NCI-H748 (cell line): Measurements from ENCODE around the gene LRRC63.
A peak's percentile ranks its signal among the peaks of the same experiment; 100 is the strongest.
"Not testable (repeated sequence)": the region's sequence is repeated elsewhere in the genome, so short reads cannot be mapped to it uniquely, and the experiment has no call there.

Source experiments
- DNase-seq: peaks from one replicate; lab custom pipeline; 2025; ENCODE audit not compliant: unreplicated experiment; lab: John Stamatoyannopoulos, UW

LRRC63 gene

GRCh38 chr13:46181377-46181839 is 30.3 kb upstream of the LRRC63 start:
- DNase-seq: no peak

GRCh38 chr13:46181840-46182490 is 29.8 kb upstream of the LRRC63 start, which contains the start of gene LCP1:
TSS of gene LCP1 (minus strand) at chr13:46182177. CDS start at chr13:46159662, 22,515 bp downstream.
- peak; percentile 18 for DNase-seq

- peak; percentile 30 for DNase-seq
Measured at GRCh38 chr13:46182491-46182877, 29.2 kb upstream of the LRRC63 start.

GRCh38 chr13:46183018-46183946 is 28.4 kb upstream of the LRRC63 start:
- DNase-seq: no peak

GRCh38 chr13:46184277-46184699 is 27.4 kb upstream of the LRRC63 start:
- DNase-seq: peak; percentile 50

- DNase-seq: no peak
Measured at GRCh38 chr13:46185634-46186033, 26.1 kb upstream of the LRRC63 start.

- DNase-seq: no peak
Measured at GRCh38 chr13:46192412-46192811, 19.3 kb upstream of the LRRC63 start.

- DNase-seq: no peak
Measured at GRCh38 chr13:46195016-46195415, 16.7 kb upstream of the LRRC63 start.

GRCh38 chr13:46197299-46198048 is 14.3 kb upstream of the LRRC63 start:
- DNase-seq: no peak

- DNase-seq: no peak
Measured at GRCh38 chr13:46198696-46199193, 13.0 kb upstream of the LRRC63 start.

- no peak for DNase-seq
Measured at GRCh38 chr13:46202188-46202795, 9.4 kb upstream of the LRRC63 start.

GRCh38 chr13:46202966-46203365 is 8.8 kb upstream of the LRRC63 start:
- no peak for DNase-seq

- no peak for DNase-seq
Measured at GRCh38 chr13:46206143-46206542, 5.6 kb upstream of the LRRC63 start.

GRCh38 chr13:46207828-46208227 is 3.9 kb upstream of the LRRC63 start:
- DNase-seq: no peak

GRCh38 chr13:46210362-46211083 is 1.2 kb upstream of the LRRC63 start:
- no peak for DNase-seq

GRCh38 chr13:46211116-46211482 is 629 bp upstream of the LRRC63 start:
- peak; percentile 51 for DNase-seq

GRCh38 chr13:46213242-46213641 is 1.5 kb downstream of the LRRC63 start:
- DNase-seq: no peak

GRCh38 chr13:46214741-46215140 is 3.0 kb downstream of the LRRC63 start:
- DNase-seq: not testable (repeated sequence)

GRCh38 chr13:46220234-46220633 is 8.5 kb downstream of the LRRC63 start:
- peak; percentile 75 for DNase-seq

GRCh38 chr13:46229251-46229650 is 17.5 kb downstream of the LRRC63 start:
- DNase-seq: no peak
